Activated CD4-positive, alpha-beta T cell treated with anti-CD3 and anti-CD28 coated beads for 36 hours (primary cell): ENCODE data around the gene HTD2. TPM values are rescaled to one million over a fixed set of nuclear protein-coding genes. Genes with fewer than 3 reads are reported as not detected.
"Not testable (repeated sequence)": the region's sequence is repeated elsewhere in the genome, so short reads cannot be mapped to it uniquely, and the experiment has no call there.

ENCODE experiments used
- ATAC-seq: fragments of 200-7000 bp; cut with Tn5 transposase; one replicate; pipeline ENCODE4 v1.10.0; 2021; ENCODE audit warnings: mild to moderate bottlenecking, moderate library complexity
- CTCF ChIA-PET: fragments of 350-600 bp; sonication (Branson Sonifier 250); formaldehyde crosslinking; loops from one replicate; lab custom pipeline; 2021; ENCODE audit warnings: antibody characterized with exemption; lab: Charles Lee
- POLR2A ChIA-PET: fragments of 350-600 bp; sonication (Branson Sonifier 250); formaldehyde crosslinking; loops from one replicate; lab custom pipeline; 2021; ENCODE audit warnings: antibody characterized with exemption, inconsistent platforms; lab: Charles Lee
- DNase-seq: peaks from one replicate; pipeline ENCODE4 v3.0.0-alpha.2; 2020
- H3K27ac Mint-ChIP-seq: one replicate; pipeline ENCODE4 v1.8.0; 2021; ENCODE audit warnings: mixed read lengths
- H3K27me3 Mint-ChIP-seq: one replicate; pipeline ENCODE4 v1.8.0; 2021; ENCODE audit warnings: mixed read lengths
- H3K36me3 Mint-ChIP-seq: one replicate; pipeline ENCODE4 v1.8.0; 2021; ENCODE audit warnings: low read depth, mixed read lengths
- H3K4me1 Mint-ChIP-seq: one replicate; pipeline ENCODE4 v1.8.0; 2021; ENCODE audit warnings: mixed read lengths
- H3K4me3 Mint-ChIP-seq: one replicate; pipeline ENCODE4 v1.8.0; 2021; ENCODE audit warnings: mild to moderate bottlenecking, moderate library complexity, mixed read lengths
- H3K9me3 Mint-ChIP-seq: one replicate; pipeline ENCODE4 v1.8.0; 2021; ENCODE audit warnings: low read depth, mixed read lengths
- intact Hi-C, 2 experiments: fragments of 100-400 bp; cut with DNase I in 1 of 2; cut with micrococcal nuclease in 1 of 2; formaldehyde crosslinking; loops; one replicate each; pipeline versions ENCODE4 v1.14.2 to v1.15.1; 2022 to 2024; cut with DNase I, micrococcal nuclease
- total RNA-seq, 2 experiments: library from RNA; stranded (reverse); gene quantifications; one replicate each; pipeline ENCODE4 v1.2.3, GENCODE V29; 2021

The HTD2 gene
- total RNA-seq, 2 experiments from 2014 or later, result 2.3 to 7.9 TPM

DNA sequence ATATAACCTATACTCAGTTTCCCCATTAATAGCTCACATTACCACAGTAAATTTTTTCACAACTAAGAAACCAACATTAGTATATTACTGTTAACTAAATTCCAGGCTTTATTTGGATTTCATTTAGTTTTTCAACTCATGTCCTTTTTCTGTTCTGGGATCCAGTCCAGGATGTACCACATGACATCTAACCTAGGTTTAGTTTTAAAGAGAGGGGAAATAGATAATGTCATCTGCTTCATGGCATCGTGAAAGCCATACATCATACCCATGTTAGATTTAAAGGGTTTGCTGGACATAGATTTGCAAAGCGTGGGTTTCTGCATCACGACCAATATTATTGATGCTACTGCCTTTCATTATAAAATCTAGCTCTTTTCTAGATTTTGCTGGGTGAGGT is 33.4 kb upstream of the HTD2 start:
- ChIA-PET CTCF (interaction anchor here (0.5 to 1.8 kb wide), 5 partner anchors 11 to 86 kb away, joined by 3 to 6 read pairs (median 3); no protein-coding TSS in a partner anchor), POLR2A (no interaction called here)
- H3K4me1 Mint-ChIP-seq, result peaks cover 11% of the 10 kb centered on the region
- H3K36me3 Mint-ChIP-seq, result peaks cover 19% of the 10 kb centered on the region
- peaks cover 1% of the 10 kb centered on the region for H3K9me3 Mint-ChIP-seq
- intact Hi-C loops, result no loop called here
- no peaks in the 10 kb centered on the region for H3K27me3 Mint-ChIP-seq
- H3K4me3 Mint-ChIP-seq, result no peak overlapping the region
- no peak for DNase-seq
- ATAC-seq, result no peak
- no peak overlapping the region for H3K27ac Mint-ChIP-seq

DNA sequence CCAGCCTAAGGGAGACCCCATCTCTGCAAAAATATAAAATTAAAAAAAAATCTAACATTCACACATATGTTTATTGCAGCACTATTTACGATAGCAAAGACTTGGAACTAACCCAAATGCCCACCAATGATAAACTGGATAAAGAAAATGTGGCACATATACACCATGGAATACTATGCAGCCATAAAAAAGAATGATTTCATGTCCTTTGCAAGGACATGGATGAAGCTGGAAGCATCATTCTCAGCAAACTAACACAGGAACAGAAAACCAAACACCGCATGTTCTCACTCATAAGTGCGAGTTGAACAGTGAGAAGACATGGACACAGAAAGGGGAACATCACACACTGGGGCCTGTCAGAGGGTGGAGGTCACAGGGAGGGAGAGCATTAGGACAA is 33.0 kb upstream of the HTD2 start:
- POLR2A ChIA-PET, intact Hi-C loops, DNase-seq, H3K9me3 Mint-ChIP-seq, ATAC-seq, H3K27me3 Mint-ChIP-seq, H3K27ac Mint-ChIP-seq, H3K4me3 Mint-ChIP-seq: not testable (repeated sequence)
- CTCF ChIA-PET, result interaction anchor here (0.5 to 2.3 kb wide), 4 partner anchors 10 to 47 kb away, joined by 3 to 6 read pairs (median 4); partner anchors contain the start of genes HTD2 and RPP14
- H3K36me3 Mint-ChIP-seq, result peaks cover 19% of the 10 kb centered on the region
- H3K4me1 Mint-ChIP-seq, result peaks cover 11% of the 10 kb centered on the region

DNA sequence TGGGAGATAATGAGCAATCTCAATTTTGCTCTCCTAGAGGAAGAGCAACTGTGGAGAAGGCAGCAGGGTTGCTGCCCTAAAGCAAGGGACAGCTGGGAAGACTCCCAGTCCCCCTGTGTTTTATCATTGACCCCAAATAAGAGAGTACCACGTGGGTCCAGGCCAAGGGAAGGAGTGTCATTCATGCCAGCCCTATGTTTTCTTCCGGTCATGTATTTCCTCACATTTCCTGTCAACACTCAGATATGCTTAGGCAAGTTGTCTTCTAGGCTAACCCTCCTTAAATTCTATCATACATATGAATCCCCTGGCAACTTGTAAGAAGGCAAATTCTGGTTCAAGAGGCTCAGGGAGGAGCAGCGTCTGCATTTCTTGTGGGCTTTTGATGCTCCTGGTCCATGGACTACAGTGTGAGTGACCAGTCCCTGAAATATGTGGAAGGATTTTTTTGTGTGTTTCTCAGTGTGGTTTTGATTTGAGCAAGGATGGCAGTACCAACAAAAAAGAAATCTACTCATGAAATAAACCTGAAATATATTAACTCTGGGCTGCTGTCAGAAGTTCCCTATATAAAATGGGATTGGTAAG is 32.2 kb upstream of the HTD2 start:
- DNase-seq (no peak), ATAC-seq (no peak)
- Mint-ChIP-seq H3K27ac (no peak overlapping the region), H3K27me3 (no peaks in the 10 kb centered on the region), H3K4me3 (no peak overlapping the region), H3K4me1 (peaks cover 11% of the 10 kb centered on the region), H3K9me3 (peaks cover 1% of the 10 kb centered on the region), H3K36me3 (peaks cover 19% of the 10 kb centered on the region)
- POLR2A ChIA-PET, result no interaction called here
- CTCF ChIA-PET, result interaction anchor here (0.6 to 2.3 kb wide), 2 partner anchors 32 to 255 kb away, joined by 3 to 5 read pairs; partner anchors contain the start of genes HTD2 and RPP14
- intact Hi-C loops, result no loop called here

DNA sequence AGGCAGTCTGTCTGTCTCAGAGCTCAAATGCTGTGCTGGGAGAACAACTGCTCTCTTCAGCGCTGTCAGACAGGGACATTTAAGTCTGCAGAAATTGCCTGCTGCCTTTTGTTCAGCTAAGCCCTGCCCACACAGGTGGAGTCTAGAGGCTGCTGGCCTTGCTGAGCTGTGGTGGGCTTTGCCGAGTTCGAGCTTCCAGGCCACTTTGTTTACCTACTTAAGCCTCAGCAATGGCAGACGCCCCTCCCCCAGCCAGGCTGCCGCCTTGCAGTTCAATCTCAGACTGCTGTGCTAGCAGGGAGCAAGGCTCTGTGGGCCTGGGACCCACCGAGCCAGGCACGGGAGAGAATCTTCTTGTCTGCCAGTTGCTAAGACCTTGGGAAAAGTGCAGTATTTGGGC is 25.3 kb upstream of the HTD2 start:
- H3K4me1 Mint-ChIP-seq, result no peaks in the 10 kb centered on the region
- ATAC-seq, result no peak
- ChIA-PET CTCF (no interaction called here), POLR2A (no interaction called here)
- intact Hi-C loops, result no loop called here
- H3K36me3 Mint-ChIP-seq, result peaks cover 11% of the 10 kb centered on the region
- no peak for DNase-seq
- peaks cover 1% of the 10 kb centered on the region for H3K9me3 Mint-ChIP-seq
- H3K27ac Mint-ChIP-seq, result no peak overlapping the region
- no peaks in the 10 kb centered on the region for H3K27me3 Mint-ChIP-seq
- H3K4me3 Mint-ChIP-seq, result no peak overlapping the region

DNA sequence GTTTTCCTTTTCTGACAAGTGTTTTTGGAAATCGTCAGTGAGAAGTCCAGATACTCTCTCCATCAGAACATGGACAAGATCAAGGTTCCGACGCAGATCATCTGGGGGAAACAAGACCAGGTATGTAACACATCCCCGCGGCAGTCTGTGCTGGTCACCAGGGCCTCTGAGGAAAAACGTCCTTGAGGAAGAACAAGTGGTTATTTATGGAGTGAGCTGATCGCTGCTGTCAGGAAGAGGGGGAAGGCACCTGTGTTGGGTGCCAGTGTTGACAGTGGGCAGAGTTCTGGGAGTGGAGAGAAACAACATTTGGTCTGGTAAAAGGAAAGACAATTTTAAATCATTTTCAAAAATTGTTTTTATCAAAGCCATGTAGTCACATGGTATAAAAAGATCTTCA is 21.0 kb upstream of the HTD2 start:
- intact Hi-C loops, result no loop called here
- POLR2A ChIA-PET, result no interaction called here

DNA sequence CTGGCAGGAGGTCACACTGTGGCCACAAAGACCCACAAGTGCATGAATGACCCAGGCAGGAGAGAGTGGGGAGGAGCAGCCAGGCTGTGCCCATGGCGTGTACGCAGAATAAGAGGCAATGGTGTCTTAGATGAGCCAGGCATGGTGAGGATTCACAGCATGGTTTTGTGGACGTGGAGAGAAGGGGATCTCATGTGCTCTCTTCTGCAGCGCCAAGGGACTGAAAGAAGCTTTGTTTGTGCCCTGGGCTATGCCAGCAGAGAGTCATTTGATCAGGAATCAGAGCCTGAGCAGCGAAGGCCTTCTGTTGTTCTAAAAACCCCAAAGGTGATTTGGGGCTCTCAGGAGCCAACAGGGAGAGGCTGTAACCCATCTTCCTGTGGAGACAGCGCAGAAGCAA is 19.0 kb upstream of the HTD2 start:
- Mint-ChIP-seq H3K27me3 (no peaks in the 10 kb centered on the region), H3K4me1 (no peaks in the 10 kb centered on the region), H3K36me3 (peaks cover 4% of the 10 kb centered on the region), H3K27ac (no peak overlapping the region), H3K9me3 (no peaks in the 10 kb centered on the region), H3K4me3 (no peak overlapping the region)
- CTCF ChIA-PET, result interaction anchor here (1.8 kb wide), 1 partner anchor 19 kb away, joined by 4 read pairs; the partner anchor contains the start of genes HTD2 and RPP14
- POLR2A ChIA-PET, result no interaction called here
- ATAC-seq (no peak), DNase-seq (no peak)
- intact Hi-C loops, result no loop called here

More for the DNA sequence above, 21.0 kb upstream of the HTD2 start:
- H3K4me3 Mint-ChIP-seq, result no peak overlapping the region
- no peaks in the 10 kb centered on the region for H3K9me3 Mint-ChIP-seq
- peaks cover 4% of the 10 kb centered on the region for H3K36me3 Mint-ChIP-seq
- DNase-seq (no peak), ATAC-seq (no peak)
- H3K27ac Mint-ChIP-seq, result no peak overlapping the region
- H3K4me1 Mint-ChIP-seq, result no peaks in the 10 kb centered on the region
- CTCF ChIA-PET, result no interaction called here
- no peaks in the 10 kb centered on the region for H3K27me3 Mint-ChIP-seq

DNA sequence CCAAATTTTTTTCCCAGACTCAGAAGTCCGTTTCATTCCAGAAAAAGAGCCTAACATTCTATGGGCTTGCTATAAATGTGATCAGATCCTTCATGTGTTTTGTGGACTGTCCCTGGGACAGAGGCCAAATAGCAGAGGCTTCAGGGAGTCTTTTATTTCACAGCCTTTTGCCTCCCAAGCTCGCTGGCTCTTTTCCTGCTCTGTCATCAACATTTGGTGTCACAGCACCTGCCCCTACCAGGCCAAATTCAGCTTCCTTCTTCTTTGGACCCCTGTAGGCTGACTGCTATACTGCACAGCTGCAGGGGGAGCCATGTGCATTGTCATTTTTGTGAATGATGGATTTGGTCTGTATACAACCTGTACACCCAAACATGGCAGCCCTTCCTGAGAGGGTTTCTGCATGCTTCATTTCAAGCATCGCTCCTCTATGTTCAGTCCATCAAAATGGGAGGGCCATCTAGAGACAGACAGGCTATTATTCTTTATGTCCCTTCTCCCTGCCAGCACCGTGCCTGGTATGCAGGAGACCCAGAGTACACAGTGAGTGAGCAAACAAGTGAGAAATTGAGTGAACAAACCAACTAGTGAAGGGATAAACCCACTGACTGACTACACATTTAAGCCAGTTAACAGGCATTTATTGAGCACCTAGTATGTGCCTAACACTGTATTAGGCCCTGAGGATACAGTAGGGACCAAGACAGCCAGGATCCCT is 18.1 kb upstream of the HTD2 start:
- no peak overlapping the region for H3K27ac Mint-ChIP-seq
- ChIA-PET POLR2A (no interaction called here), CTCF (interaction anchor here (0.5 to 1.8 kb wide), 2 partner anchors 19 to 160 kb away, joined by 3 to 4 read pairs; partner anchors contain the start of genes HTD2 and RPP14)
- no peak overlapping the region for H3K4me3 Mint-ChIP-seq
- H3K27me3 Mint-ChIP-seq, result no peaks in the 10 kb centered on the region
- peaks cover 4% of the 10 kb centered on the region for H3K36me3 Mint-ChIP-seq
- intact Hi-C loops, result no loop called here
- no peak for ATAC-seq
- no peak for DNase-seq
- no peaks in the 10 kb centered on the region for H3K4me1 Mint-ChIP-seq
- H3K9me3 Mint-ChIP-seq, result no peaks in the 10 kb centered on the region

DNA sequence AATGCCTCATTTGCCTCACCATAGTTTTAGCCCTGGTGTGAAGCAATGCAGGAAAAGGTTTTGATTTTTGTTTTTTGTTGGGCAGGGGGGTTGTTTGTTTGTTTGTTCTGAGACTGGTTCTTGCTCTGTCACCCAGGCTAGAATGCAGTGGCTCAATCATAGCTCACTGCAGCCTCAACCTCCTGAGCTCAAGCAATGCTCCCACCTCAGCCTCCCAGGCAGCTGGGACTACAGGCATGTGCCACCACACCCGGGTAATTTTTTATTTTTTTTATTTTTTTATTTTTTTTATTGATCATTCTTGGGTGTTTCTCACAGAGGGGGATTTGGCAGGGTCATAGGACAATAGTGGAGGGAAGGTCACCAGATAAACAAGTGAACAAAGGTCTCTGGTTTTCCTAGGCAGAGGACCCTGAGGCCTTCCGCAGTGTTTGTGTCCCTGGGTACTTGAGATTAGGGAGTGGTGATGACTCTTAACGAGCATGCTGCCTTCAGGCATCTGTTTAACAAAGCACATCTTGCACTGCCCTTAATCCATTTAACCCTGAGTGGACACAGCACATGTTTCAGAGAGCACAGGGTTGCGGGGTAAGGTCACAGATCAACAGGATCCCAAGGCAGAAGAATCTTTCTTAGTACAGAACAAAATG is 17.2 kb upstream of the HTD2 start:
- H3K9me3 Mint-ChIP-seq, H3K4me3 Mint-ChIP-seq, POLR2A ChIA-PET, H3K27ac Mint-ChIP-seq, H3K4me1 Mint-ChIP-seq, H3K27me3 Mint-ChIP-seq, ATAC-seq, H3K36me3 Mint-ChIP-seq, DNase-seq, intact Hi-C loops: not testable (repeated sequence)
- CTCF ChIA-PET, result interaction anchor here (1.8 kb wide), 1 partner anchor 18 kb away, joined by 4 read pairs; the partner anchor contains the start of genes HTD2 and RPP14

DNA sequence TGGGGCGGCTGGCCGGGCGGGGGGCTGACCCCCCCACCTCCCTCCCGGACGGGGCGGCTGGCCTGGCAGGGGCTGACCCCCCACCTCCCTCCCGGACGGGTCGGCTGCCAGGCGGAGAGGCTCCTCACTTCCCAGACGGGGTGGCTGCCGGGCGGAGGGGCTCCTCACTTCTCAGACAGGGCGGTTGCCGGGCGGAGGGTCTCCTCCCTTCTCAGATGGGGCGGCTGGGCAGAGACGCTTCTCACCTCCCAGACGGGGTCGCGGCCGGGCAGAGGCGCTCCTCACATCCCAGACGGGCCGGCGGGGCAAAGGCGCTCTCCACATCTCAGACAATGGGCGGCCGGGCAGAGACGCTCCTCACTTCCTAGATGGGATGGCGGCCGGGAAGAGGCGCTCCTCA is 15.9 kb upstream of the HTD2 start:
- POLR2A ChIA-PET, H3K27ac Mint-ChIP-seq, DNase-seq, H3K9me3 Mint-ChIP-seq, ATAC-seq, CTCF ChIA-PET, H3K36me3 Mint-ChIP-seq, H3K27me3 Mint-ChIP-seq, intact Hi-C loops, H3K4me1 Mint-ChIP-seq, H3K4me3 Mint-ChIP-seq: not testable (repeated sequence)

DNA sequence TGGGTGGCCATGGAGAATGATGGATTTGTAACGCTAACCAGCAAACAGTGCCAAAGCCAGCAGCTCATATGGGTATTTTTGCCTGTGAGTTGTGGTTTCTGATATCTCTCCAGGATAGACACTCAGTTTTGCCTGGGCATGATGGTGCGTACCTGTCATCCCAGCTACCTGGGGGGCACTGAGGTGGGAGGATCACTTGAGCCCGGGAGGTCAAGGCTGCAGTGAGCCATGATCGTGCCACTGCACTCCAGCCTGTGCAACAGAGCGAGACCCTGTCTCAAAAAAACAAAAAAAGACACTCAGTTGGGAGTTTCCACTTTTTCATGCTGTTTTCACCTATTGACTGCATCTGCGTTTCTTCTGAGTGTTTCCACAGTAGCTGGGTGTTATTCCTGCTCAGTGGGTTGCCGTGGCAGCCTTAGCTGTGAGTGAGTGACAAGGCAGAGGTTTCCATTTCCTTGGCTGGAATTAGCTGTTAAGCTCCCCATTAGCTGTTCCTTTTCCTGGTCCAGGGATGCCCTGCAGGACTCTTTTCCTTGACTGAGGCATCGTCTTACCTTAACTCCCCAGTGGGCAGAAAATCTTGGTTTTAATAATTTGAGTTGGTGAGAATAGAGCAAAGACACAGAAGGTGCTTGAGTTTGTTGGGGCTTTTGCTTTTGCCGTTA is 14.5 kb upstream of the HTD2 start:
- Mint-ChIP-seq H3K4me3 (no peak overlapping the region), H3K9me3 (no peaks in the 10 kb centered on the region), H3K27me3 (no peaks in the 10 kb centered on the region), H3K27ac (no peak overlapping the region), H3K4me1 (no peaks in the 10 kb centered on the region), H3K36me3 (no peaks in the 10 kb centered on the region)
- ChIA-PET POLR2A (no interaction called here), CTCF (interaction anchor here (0.6 kb wide), 2 partner anchors 170 to 283 kb away, joined by 3 read pairs; partner anchors contain the start of gene FLNB)
- intact Hi-C loops, result no loop called here
- ATAC-seq, result no peak
- DNase-seq, result no peak

DNA sequence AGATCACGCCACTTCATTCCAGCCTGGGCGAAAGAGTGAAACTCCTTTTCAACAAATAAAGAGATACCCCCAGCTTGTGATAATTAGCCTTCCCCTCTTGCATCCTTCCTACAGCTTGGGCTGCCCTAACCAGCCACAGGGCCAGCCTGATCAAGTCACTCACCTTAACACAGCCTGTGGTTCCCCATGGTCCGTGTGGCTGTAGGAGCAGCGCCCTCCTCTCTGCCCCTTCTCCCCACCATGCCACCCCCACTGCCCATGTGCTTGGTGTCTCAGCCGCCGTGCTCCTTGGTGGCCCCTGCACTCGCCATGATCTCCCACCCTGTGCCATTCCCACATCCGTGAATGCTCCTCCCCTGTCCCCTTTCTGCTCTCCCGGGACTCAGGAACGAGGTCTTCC is 13.5 kb upstream of the HTD2 start:
- no peaks in the 10 kb centered on the region for H3K36me3 Mint-ChIP-seq
- H3K27me3 Mint-ChIP-seq, result no peaks in the 10 kb centered on the region
- H3K9me3 Mint-ChIP-seq, result no peaks in the 10 kb centered on the region
- H3K4me1 Mint-ChIP-seq, result no peaks in the 10 kb centered on the region
- POLR2A ChIA-PET, result no interaction called here
- intact Hi-C loops, result no loop called here
- no peak overlapping the region for H3K27ac Mint-ChIP-seq
- DNase-seq (no peak), ATAC-seq (no peak)
- CTCF ChIA-PET, result no interaction called here
- no peak overlapping the region for H3K4me3 Mint-ChIP-seq
